Measurements from ENCODE around the gene DEK.

DNA sequence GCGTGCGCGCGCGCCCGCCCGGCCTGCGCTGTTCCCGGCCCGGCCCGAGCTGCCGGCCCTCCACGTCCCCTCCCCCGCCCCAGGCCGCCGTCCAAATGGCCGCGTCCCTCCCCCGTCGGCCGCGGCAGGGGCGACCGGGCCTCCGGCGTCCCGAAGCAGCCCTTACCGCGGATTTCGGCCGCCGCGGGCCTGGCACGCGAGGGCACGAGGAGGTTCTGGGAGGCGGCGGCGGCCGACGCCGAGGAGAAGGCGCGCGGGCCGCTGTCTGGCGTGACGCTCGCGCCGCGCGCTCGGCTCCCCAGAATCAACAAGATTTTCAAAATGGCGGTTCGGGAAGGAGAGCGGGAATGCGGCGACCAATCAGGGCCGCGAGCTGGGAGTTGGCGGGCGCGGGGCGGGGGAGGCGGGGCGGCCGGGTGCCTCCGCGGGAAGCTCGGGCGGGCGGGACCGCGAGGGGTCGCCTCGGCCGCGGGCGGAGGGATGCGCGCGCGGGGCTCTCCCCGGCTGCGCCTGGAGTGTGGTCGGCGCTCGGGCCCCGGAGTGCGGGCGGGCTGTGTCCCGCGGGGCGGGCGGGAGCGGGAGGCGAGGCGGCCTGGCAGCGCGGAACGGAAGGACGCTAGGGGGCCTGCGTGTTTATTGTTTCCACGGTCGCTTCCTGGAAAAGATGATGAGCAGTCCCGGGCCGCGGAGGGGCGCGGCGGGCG, at the start of gene DEK:
- TF ChIP-seq POLR2A (IDR thresholded peaks at IDR 0.05) (peak; percentile 49), EP300 (IDR thresholded peaks at IDR 0.05) (no peak), CTCF (IDR thresholded peaks at IDR 0.05) (peak; percentile 47 to 62 (median 50))
